NCI-H128 (cell line): ENCODE results near the gene GGA1.

Experiments used
- DNase-seq: peaks from one replicate; lab custom pipeline; 2025; ENCODE audit not compliant: unreplicated experiment; lab: John Stamatoyannopoulos, UW

GGA1 gene

GRCh38 chr22:37669586-37669985 is 61.0 kb downstream of the GGA1 start:
- no peak for DNase-seq

DNA sequence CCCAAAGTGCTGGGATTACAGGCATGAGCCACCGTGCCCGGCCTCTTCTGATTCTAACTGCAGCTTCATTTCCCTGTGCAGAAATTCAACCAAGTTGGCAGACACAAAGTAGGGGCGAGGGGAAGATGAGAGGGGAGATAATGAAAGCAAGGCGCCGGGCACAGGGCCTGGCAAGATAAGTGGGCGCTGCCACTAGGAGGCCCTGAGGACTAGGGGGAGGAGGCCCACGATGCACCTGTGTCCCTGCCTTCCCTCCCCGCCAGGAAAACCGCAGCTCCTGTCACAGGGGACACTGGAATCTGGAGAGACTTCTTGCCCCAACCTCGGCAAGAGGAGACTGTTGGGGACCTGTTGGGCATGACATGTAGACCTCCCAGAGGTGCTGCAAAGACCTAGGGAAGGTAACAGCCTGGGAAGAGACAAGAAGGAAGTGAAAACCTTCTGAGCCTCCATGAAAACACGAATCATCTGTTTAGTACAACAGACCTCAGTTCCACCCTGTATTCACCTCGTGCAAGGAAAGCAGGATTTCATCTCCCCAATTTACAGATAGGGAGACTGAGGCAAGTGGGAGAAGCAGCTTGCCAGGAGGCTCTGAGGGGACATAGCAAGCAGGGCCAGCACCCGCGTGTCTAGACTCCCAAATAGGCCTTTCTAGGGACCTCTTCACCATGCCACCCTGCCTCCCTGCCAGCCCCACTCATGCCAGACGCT is 63.7 kb downstream of the GGA1 start:
- DNase-seq: no peak

- no peak for DNase-seq
Observed at GRCh38 chr22:37672920-37673455, 64.4 kb downstream of the GGA1 start.

- no peak for DNase-seq
Observed at GRCh38 chr22:37674248-37674647, 65.6 kb downstream of the GGA1 start.

DNA sequence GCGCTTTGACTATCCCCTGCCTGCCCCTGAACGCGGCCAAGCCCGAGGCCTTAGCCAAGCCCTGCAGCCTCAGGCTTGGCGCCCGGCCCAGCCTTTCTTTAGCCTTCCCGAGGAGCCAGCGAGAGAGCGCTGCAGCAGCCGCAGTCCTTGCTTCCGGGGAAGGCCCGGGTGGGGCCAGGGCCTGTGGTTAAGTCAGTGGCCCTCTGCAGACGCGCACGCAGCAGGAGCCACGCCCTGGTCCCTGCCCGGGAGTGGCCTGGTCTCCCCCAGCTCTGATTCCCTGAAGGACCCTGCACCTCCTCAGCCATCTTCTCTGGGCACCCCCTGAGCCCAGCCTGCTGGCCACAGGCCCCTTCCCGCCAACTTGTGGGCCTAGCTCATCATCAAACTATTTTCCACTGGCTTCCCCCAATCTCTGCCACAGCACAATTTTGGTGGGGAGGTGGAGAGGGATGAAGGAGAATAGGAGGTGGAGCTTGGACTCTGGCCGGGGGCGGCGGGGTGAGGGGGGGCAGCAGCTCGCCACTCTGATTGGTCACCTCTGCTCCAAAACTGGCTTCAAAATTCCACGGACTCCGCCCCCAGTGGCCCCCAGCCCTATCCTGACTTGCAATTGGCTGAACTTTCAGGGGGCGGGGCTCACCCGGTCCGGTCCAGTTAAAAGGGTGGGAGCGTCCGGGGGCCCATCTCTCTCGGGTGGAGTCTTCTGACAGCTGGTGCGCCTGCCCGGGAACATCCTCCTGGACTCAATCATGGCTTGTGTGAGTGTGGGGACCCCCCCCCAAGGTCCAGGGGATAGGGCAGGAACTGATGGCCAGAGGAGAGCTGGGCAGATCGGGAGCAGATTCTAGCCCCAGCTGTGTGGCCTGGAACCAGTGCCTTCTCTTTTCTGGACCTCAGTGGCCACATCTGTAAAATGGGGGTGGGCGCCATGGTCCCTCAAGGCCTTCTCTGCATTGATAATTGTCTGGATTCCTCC is 66.6 kb downstream of the GGA1 start, which contains the start of gene LGALS1:
LGALS1 (plus strand) TSS at position 686 of the 979 bp plus-strand sequence; CDS start at position 753, 67 bp downstream.
- no peak for DNase-seq

DNA sequence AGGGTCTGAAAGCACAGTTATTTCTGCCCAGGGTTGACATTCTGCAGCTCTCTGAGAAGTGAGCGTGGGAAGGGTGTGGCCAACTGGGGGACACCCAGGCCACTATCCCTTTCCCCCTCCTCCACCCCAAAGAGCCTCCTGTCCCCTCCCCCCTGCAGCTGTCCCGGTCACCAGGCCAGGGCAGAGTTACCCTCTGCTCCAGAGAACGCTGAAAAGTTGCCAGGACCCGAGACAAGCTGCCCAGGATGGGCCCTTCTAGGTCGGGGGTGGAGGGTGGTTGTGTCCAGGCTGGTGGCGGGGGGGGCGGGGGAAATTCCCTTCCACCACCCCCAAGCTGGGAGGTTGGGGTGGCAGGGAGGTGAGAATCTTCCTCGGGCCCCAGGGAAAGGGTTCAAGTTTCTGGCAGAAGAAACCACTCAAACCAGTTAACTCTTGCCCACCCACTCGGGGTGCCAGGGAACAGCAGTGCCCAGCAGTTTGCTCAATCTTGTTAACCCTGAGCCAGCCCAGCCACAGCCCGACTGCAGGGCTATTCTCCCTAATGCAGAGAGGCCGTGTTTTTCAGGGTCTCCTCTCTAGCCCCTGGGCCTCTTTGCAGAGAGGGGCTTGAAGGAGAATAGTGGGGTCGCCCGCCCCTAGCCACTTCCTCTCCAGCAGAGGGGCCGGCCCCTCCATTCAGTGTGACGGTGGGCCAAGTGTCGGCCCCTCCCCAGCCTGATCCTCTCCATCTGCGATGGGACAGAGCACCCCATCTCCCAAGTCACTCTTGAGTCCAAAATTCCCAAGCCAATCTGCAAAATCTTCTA is 67.5 kb downstream of the GGA1 start:
- DNase-seq: no peak

GRCh38 chr22:37676736-37677492 is 68.3 kb downstream of the GGA1 start:
- no peak for DNase-seq

- DNase-seq: no peak
Observed at GRCh38 chr22:37677493-37677974, 68.9 kb downstream of the GGA1 start.

GRCh38 chr22:37678372-37678771 is 69.7 kb downstream of the GGA1 start:
- no peak for DNase-seq

DNA sequence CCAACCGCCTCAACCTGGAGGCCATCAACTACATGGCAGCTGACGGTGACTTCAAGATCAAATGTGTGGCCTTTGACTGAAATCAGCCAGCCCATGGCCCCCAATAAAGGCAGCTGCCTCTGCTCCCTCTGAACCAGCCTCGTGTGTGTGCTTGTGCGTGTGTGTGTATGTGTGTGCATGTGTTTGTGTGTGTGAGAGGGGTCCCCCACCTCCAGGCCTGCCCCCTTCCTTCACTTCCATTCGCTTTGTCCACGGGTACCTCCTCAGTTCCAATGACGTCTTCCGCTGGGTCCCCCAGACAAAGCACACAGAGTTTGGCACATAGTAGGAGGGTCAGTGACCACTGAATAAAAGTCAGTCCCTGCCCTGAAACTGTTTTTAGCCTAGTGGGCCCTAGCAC is 71.0 kb downstream of the GGA1 start:
- DNase-seq: no peak

DNA sequence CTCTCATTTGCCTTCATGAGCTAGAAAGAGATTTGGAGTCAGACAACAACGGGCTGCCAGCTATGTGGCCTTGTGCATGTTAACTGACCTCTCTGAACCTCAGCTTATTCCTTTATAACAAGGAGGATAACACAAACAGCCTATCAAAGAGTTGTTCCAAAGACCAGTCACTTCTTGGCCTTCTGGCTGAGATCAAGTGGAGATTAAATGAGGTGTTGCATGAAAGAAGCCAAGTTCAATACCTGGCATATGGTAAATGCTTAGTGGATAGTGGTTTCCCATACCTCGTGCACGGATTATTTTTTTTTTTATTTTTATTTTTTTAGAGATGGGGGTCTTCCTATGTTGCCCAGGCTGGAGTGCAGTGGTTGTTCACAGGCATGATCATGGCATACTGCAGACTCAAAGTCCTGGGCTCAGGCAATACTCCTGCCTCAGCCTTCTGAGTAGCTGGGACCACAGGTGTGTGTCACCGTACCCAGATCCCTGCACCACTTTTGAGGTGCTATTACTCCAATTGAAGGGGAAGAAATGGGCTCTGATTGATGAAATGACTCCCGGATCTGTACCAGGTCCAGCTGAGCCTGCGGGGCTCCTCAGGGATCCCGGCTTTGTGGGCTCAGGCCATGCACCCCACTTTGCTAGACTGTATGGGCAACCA is 71.7 kb downstream of the GGA1 start:
- no peak for DNase-seq

DNA sequence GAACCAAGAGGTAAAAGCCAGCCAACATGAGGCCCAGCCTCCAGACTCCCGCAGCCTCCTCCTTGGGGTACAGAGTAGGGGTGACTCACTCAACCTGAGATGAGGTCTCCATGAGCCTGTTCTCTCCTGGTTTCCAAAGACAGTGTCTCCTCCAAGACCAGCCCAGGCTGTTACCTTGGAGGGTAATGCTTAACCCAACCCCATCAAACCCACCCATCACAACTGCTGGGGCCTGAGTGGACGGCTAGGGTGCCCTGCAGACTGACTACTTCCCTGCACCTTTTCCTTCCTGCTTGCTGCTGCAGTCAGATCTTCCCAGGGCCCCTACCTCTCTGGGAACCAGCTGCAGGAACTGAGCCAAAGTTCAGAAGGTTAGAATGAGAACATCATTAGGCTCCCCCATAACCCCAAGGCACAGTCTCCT is 72.4 kb downstream of the GGA1 start:
- no peak for DNase-seq

DNA sequence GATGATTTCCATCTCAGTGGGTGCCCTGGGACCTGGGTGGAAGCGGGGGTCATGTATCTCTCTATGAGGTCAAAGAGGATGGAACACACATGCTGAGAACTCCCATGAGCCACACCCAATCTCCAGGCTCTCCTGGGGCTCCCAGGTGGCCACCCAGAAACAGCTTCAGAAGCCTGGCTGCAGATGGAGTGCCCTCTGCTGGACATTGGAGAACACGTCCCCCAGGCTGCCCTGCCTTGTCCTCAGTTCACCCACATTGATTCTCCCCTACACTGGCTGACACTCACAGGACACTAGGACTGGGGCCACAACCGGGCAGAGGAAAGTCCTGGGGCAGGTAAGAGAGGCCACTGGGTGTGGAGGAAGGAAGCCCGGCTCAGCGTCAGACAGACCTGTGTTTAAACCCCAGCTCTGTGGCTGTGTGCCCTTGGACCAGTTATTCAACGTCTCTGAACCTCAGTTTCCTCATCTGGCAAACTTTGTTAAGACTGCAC is 73.0 kb downstream of the GGA1 start:
- DNase-seq: no peak
